Measurements from ENCODE around the gene GNL1. TPM values are rescaled to one million over a fixed set of nuclear protein-coding genes. Genes with fewer than 3 reads are reported as not detected.
"Not testable (repeated sequence)": the region's sequence is repeated elsewhere in the genome, so short reads cannot be mapped to it uniquely, and the experiment has no call there.

GNL1 gene
- total RNA-seq, 1 experiment from 2014 or later = 42.4 TPM

DNA sequence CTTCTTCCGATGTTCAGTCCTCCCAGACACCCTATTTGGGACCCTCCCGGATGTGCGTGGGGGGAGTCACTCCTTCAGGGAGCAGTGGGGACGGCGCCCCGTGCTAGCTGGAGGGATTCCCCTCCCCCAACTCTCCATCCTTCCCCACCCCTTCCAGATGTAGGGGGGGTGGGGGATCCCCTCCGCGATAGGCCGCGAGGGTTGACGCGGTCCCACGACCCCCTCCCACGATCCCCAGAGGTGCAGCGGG lies 548 bp downstream of the GNL1 start:
- DNase-seq = no peak
- no peaks in the 10 kb centered on the region for H3K4me1 ChIP-seq
- H3K27me3 ChIP-seq = no peaks in the 10 kb centered on the region
- H3K27ac ChIP-seq = peak overlapping the region; percentile 78
- H3K9me3 ChIP-seq (replicated peaks) = no peaks in the 10 kb centered on the region
- H3K36me3 ChIP-seq = peaks cover 21% of the 10 kb centered on the region
- peak overlapping the region; percentile 79 for H3K4me3 ChIP-seq

DNA sequence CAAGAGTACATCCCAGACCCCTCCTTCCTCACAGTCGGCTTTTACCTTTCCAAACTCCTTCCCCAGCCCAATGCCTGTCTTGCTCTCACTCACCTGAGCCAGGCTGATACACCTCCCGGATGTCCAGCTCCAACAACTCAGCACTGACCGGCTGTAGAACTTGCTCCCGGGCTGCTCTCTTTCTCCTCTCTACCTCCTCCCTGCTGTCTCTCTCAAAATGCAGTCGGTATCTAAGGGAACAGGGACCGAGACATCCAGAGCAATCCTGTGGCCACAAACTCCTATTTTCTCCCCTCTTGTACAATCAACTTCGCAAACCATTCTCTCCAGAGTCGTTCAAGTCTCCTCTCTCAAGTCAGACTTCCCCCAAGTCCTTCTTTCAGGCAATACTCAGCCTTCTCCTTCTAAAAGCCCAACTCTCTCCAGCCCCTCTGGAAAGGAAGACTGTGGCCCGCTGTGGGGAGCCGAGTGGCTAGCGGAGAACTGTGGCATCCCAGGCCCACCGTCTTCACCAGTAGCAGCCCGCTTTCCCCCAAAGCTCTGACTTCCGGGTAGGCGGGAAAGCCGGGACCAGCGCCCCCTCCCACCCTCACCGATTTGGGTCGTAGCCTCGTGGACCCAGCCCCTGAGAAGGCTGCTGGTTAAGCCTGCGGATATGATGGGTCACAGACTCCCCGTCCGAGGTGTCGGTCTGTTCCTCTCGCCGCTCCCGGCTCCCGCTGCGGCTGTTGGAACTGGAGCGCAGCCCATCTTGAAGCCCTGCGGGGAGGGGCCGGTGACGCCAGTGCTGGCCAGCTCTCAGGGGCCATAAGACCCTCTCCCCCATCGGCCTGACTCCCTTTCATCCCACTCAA lies 1.1 kb downstream of the GNL1 start:
- peak; percentile 38 to 49 for DNase-seq
- peak overlapping the region; percentile 79 for H3K4me3 ChIP-seq
- H3K4me1 ChIP-seq = no peaks in the 10 kb centered on the region
- peak overlapping the region; percentile 78 for H3K27ac ChIP-seq
- peaks cover 21% of the 10 kb centered on the region for H3K36me3 ChIP-seq
- no peaks in the 10 kb centered on the region for H3K27me3 ChIP-seq
- no peaks in the 10 kb centered on the region for H3K9me3 ChIP-seq (replicated peaks)

DNA sequence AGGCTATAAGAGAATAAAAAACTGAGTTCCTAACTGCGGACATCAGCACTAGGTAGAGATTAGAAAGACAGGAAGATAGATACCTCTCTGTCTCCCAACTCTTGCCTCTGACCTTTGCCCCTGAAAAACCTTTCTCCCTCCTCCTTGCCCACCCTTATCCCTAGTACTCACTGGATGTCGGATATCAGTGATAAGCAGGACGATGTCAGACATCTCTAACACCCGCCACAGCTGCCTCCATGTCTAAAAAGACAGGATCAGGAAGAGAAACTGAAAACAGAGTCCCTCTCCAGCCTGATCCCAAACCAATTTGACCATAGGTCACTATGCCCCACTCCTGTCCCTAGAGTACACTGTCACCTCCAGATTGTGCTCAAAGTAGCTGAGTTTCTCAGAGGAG lies 1.9 kb downstream of the GNL1 start:
- Histone ChIP-seq H3K4me1 (no peaks in the 10 kb centered on the region), H3K9me3 (replicated peaks) (no peaks in the 10 kb centered on the region), H3K36me3 (peaks cover 21% of the 10 kb centered on the region), H3K4me3 (no peak overlapping the region), H3K27me3 (no peaks in the 10 kb centered on the region), H3K27ac (no peak overlapping the region)
- DNase-seq = no peak

DNA sequence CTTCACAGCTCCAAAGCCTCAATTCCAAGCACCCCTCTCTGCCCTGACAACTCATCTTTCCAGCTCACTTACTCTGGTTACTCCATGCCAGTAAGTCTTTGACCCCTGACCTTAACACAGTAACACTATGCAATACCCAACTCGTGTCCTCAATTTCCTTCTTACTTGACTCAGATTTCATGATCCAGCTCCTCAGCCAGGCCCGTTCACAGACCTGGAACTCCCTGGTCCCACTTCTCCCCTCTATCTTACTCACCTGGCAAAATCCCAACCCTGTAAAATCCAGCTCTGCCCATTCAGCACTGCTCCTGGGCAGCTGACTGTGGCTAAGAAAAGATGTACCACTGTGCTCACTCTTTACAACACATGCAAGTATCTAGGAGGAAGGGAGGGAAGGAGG lies 7.9 kb downstream of the GNL1 start:
- no peaks in the 10 kb centered on the region for H3K27me3 ChIP-seq
- DNase-seq = no peak
- no peak overlapping the region for H3K4me3 ChIP-seq
- peaks cover 18% of the 10 kb centered on the region for H3K36me3 ChIP-seq
- H3K4me1 ChIP-seq = no peaks in the 10 kb centered on the region
- no peaks in the 10 kb centered on the region for H3K9me3 ChIP-seq (replicated peaks)
- H3K27ac ChIP-seq = no peak overlapping the region

DNA sequence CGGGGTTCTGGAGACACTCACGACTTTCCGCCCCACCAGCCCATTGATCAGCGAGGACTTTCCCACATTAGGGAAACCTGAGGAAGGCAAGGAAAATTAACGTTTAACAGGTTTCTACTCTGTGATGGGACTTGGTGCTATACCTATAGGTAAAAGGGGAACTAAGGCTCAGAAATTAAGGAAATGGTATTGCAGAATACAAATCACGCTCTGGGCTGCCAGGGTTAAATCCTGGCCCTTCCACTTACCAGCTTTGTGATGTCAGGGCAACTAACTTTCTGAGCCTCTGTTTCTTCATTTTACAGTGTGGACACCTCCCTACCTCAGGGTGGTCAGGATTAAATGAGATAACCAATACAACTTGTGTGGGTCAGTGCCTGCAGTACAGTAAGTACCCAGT lies 8.8 kb downstream of the GNL1 start:
- no peak for DNase-seq
- Histone ChIP-seq H3K9me3 (replicated peaks) (no peaks in the 10 kb centered on the region), H3K4me1 (no peaks in the 10 kb centered on the region), H3K36me3 (peaks cover 13% of the 10 kb centered on the region), H3K27ac (no peak overlapping the region), H3K27me3 (no peaks in the 10 kb centered on the region), H3K4me3 (no peak overlapping the region)

DNA sequence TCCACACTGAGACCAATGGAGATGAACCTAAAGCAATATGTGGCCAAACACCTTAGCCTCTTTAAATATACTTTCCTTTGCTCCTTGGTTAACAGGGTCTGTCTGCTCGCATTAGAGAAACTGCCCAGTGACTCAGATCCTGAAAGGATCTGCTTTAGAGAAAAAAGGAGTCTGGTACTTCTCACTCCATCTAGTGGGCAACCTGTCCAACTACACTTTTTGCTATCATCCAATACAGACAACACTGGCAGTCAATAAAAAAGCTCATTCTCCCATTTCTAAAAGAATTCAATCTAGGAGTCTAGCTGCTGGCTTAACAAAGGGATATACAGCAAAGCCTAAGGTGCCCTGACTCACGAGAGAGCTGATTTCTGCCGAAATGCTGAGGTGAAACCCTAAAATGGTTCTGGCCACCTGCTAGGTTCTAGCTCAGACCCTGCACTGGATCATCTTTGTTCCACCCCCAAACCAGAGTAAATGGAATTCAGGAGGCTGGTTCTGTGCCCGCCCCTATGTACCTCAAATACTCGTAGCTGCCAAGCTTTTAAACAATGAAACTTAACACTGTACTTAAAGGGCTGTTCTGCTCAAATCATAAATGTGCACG lies 11.5 kb downstream of the GNL1 start:
- Histone ChIP-seq H3K27me3 (no peaks in the 10 kb centered on the region), H3K4me1 (no peaks in the 10 kb centered on the region), H3K27ac (no peak overlapping the region), H3K4me3 (no peak overlapping the region), H3K36me3 (no peaks in the 10 kb centered on the region; the same call in none of the 2 replicates), H3K9me3 (replicated peaks) (no peaks in the 10 kb centered on the region)
- DNase-seq = peak; percentile 18 to 63

DNA sequence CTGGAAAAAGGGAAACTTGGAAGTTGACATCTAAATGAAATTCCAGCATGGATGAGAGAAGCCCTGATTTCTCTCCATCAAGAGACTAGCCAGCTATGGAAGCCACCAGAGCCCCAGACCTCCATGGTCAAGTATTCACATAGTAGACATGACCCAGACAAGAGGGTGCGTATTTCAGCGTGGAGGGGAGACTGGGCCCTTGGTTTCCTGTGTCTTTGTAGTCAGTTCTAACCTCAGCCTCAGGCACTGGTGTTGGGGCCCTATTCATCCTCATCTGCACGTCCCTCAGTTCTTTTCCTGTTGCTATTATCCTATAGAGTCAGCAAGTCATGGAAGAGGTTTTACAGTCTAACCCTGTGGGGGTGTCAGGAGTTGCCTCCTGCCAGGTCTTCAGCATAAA lies 12.5 kb downstream of the GNL1 start:
- Histone ChIP-seq H3K4me1 (no peaks in the 10 kb centered on the region), H3K9me3 (replicated peaks) (no peaks in the 10 kb centered on the region), H3K36me3 (no peaks in the 10 kb centered on the region; the same call in none of the 2 replicates), H3K27ac (no peak overlapping the region), H3K27me3 (no peaks in the 10 kb centered on the region), H3K4me3 (no peak overlapping the region)
- no peak for DNase-seq

DNA sequence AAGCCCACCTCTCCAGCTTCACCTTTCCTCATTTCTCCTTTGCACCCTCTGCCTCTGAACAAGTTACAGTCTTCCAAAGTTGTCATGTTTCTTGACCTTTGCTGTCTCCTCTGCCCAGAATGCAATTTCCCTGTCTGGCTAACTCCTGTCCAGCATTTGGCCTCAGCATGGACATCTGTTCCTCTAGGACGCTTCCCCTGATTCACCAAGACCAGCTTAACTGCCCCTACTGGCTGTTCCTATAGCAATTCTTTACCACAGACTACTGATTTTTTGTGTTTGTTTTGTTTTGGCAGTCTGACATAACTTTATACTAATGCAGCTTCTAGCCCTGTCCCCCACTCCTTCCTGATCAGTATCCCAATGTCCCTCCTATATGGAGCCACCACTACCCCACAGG lies 13.4 kb downstream of the GNL1 start:
- no peak overlapping the region for H3K4me3 ChIP-seq
- H3K36me3 ChIP-seq = no peaks in the 10 kb centered on the region; the same call in 1 of the 2 replicates
- no peaks in the 10 kb centered on the region for H3K4me1 ChIP-seq
- H3K27me3 ChIP-seq = no peaks in the 10 kb centered on the region
- DNase-seq = no peak
- H3K27ac ChIP-seq = no peak overlapping the region
- H3K9me3 ChIP-seq (replicated peaks) = no peaks in the 10 kb centered on the region

DNA sequence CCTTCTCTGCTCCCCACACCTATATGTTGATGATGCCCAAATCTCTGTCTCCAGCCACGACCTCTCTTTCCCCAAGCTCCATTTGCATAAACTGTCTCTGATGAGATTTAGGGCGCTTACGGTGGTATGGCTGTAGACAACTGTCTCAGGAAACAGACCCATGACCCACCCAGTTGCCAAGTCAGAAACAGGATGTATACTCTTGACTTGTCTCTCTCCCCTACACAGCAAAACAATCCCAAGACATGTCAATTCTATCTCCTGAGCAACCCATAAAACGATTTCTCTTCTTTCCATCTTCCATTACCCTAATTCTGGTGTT lies 13.9 kb downstream of the GNL1 start:
- Histone ChIP-seq H3K36me3 (no peaks in the 10 kb centered on the region; the same call in 1 of the 2 replicates), H3K4me1 (no peaks in the 10 kb centered on the region), H3K27ac (no peak overlapping the region), H3K27me3 (no peaks in the 10 kb centered on the region), H3K9me3 (replicated peaks) (no peaks in the 10 kb centered on the region), H3K4me3 (no peak overlapping the region)
- no peak for DNase-seq

DNA sequence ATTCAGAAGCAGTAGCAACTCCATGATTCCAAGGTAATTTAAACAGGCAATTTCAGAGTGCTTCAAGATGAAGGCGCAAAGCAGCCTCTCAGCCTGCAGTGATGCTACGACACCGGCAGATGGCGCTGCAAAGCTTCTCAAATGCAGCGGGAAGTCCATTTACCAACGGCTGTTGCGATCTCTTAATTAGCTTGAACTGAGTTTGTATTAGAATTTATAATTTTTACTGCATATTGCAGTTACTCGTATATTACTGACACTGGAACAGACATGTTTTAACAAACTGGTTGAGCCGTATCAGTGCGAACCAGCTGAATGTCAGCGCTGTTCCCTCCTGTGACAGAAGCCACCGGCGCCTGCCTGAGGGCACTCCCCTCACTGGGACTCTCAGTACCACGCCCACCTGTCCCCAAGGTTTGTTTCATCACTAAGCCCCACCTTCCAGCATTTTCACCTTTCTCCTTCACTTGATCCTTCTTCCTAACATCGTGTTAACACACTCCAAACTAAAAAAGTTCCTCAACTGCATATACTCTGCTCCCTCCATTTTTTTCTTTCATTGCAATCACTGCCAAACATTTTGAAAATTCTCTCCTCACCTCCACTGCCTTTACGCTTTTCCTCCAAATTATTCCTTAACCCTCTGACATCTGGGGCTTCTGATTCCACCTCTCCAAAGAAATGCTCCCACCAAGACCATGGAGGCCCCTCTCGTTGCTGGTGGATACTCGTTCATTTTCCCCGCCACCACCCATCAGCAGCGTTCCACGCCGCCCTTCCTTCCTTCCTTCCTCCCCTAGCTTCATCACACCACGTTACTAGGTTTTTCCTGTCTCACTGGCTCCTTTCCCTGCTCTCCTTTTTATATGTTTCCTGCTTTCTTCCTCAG lies 14.5 kb downstream of the GNL1 start:
- DNase-seq = peak; percentile 51 to 85

DNA sequence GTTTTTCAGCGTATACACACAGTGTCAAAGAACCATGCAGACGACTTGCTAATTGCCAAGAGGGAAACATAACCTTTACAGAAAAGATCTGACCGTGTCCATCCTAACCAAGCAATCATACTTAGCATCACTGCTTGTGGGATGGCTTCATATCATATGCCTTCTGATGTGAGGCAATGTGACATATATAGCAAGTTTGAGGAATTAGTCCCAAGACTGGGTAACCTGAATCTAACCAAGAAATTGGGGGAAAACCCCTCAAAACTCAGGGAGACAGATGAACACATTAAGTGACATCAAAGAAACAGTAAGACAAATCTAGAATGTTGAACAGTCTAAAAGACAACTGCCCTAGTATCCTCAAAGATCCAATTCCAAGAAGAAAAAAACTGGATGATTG lies 18.4 kb downstream of the GNL1 start:
- Histone ChIP-seq H3K36me3 (no peaks in the 10 kb centered on the region), H3K4me1 (no peaks in the 10 kb centered on the region), H3K9me3 (replicated peaks) (no peaks in the 10 kb centered on the region), H3K27me3 (no peaks in the 10 kb centered on the region), H3K4me3 (no peak overlapping the region), H3K27ac (no peak overlapping the region)
- no peak for DNase-seq

More for the DNA sequence above, 14.5 kb downstream of the GNL1 start:
- Histone ChIP-seq H3K36me3 (no peaks in the 10 kb centered on the region; the same call in 1 of the 2 replicates), H3K9me3 (replicated peaks) (no peaks in the 10 kb centered on the region), H3K27ac (no peak overlapping the region), H3K4me1 (no peaks in the 10 kb centered on the region), H3K4me3 (peak overlapping the region; percentile 12; the same call in 1 of the 2 replicates), H3K27me3 (no peaks in the 10 kb centered on the region)

DNA sequence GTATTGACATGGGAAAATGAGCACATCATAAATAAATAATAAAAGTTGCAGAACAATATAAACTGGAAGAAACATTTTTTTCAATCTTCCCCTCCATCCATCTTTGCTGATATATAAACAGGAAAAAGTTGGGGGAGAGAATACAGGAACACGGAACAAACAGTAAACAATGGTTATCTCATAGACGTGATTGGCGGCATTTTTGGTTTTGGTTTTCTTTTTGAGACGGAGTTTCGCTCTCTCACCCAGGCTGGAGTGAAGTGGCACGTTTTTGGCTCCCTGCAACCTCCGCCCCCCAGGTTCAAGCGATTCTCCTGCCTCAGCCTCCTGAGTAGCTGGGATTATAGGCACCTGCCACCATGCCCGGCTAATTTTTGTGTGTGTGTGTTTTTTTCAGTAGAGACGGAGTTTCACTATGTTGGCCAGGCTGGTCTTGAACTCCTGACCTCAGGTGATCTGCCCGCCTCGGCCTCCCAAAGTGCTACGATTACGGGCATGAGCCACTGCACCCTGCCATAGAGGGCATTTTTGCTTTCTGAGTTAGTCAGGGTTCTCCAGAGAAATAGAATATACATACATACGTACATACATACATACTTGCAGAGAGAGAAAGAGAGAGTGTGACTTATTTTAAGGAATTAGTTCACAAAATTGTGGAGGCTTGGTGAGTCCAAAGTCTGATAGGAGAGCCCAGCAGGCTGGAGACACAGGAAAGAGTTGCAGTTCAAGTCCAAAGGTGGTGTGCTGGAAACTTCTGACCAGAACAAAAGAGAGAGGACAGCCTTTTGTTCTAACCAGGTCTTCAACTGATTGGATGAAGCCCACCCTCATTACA lies 22.6 kb downstream of the GNL1 start:
- Histone ChIP-seq H3K4me1 (no peaks in the 10 kb centered on the region), H3K27ac (no peak overlapping the region), H3K4me3 (no peak overlapping the region), H3K9me3 (replicated peaks) (no peaks in the 10 kb centered on the region), H3K27me3 (no peaks in the 10 kb centered on the region), H3K36me3 (no peaks in the 10 kb centered on the region)
- DNase-seq = no peak

DNA sequence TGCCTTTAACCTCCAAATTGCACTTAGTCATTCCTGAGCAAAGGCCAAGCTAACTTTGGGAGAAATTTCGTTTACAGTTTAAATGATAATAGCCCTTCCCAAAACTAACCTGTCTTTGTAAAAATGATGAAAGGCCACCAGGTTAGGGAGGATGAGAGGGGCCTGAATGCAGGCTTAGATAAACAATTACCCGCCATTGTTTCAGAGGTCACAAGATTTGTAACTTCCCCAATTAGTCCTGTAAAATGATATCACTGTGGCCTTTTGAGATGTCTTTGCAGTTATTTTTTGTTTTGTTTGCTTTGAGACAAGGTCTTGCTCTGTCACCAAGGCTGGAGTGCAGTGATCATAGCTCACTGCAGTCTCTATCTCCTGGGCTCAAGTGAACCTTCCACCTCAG lies 26.3 kb downstream of the GNL1 start:
- H3K4me1 ChIP-seq = no peaks in the 10 kb centered on the region; the same call in 1 of the 2 replicates
- DNase-seq = no peak
- H3K4me3 ChIP-seq = no peak overlapping the region
- no peaks in the 10 kb centered on the region for H3K36me3 ChIP-seq
- H3K9me3 ChIP-seq (replicated peaks) = peaks cover 4% of the 10 kb centered on the region; the same call in 1 of the 2 replicates
- no peaks in the 10 kb centered on the region for H3K27me3 ChIP-seq
- H3K27ac ChIP-seq = no peak overlapping the region

DNA sequence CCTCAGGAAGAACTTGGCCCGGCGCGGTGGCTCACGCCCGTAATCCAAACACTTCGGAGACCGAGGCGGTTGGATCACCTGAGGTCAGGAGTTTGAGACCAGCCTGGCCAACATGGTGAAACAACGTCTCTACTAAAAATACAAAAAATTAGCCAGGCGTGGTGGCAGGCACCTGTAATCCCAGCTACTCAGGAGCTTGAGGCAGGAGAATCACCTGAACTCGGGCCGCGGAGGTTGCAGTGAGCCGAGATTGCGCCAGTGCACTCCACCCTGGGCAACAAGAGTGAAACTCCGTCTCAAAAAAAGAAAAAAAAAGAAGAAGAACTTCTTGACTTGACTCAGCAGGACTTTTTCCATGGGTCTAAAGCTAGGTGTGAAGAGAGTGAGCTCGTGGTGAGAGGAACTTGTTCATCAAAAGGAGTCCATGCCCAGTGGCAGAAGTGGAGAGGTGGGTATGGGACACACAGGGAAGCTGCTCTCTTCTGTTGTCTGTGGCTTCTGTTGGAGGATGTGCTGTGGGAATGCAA lies 26.9 kb downstream of the GNL1 start:
- not testable (repeated sequence) for H3K27me3 ChIP-seq; H3K27ac ChIP-seq; H3K9me3 ChIP-seq (replicated peaks); DNase-seq; H3K4me3 ChIP-seq; H3K36me3 ChIP-seq; H3K4me1 ChIP-seq
